ENCODE data around the gene ASB8. TPM values are rescaled to one million over a fixed set of nuclear protein-coding genes. Genes with fewer than 3 reads are reported as not detected.

ASB8 gene
- total and polyA plus RNA-seq, 9 of the 15 experiments (the other 6 are each of a cell fraction or from before 2014, with no cell fraction given), result 13.3 to 29.0 (median 19.6) TPM

- POLR2A ChIA-PET, result no interaction called here
- 77% methylated on average over 5 of the region's 5 CpGs for WGBS (ENCODE audit: insufficient coverage, low coverage, missing lambda C conversion rate)
- H3K27me3 ChIP-seq (ENCODE audit: control insufficient read depth in 2 of 2, insufficient read depth in 2 of 2, low read length in 2 of 2), result no peaks in the 10 kb centered on the region
- no peaks in the 10 kb centered on the region for H3K9me3 ChIP-seq (replicated peaks; ENCODE audit: control insufficient read depth, insufficient read depth, low read depth, low read length)
- in situ Hi-C loops (cut with MboI), result no loop called here
- intact Hi-C loops (cut with micrococcal nuclease), result no loop called here
- no peak overlapping the region for H3K27ac ChIP-seq (ENCODE audit: extremely low read depth, low read depth, low read length)
- H3K4me2 ChIP-seq (ENCODE audit: insufficient read depth, low read length), result no peak overlapping the region
- H3K79me2 ChIP-seq (ENCODE audit: control insufficient read depth, insufficient read depth, low read length), result no peaks in the 10 kb centered on the region
- no peak overlapping the region for H2AFZ ChIP-seq (ENCODE audit: low read depth, low read length)
- H3K4me1 ChIP-seq (replicated peaks in 1 of 2; ENCODE audit: control insufficient read depth in 2 of 2, insufficient read depth in 2 of 2, low read length in 2 of 2), result no peaks in the 10 kb centered on the region
- H3K36me3 ChIP-seq (ENCODE audit: control insufficient read depth, insufficient read depth, low read length), result peaks cover 67% of the 10 kb centered on the region; the same call in 2 of the 3 replicates
- CTCF ChIA-PET (ENCODE audit: low intra/inter-chr PET ratio), result no interaction called here
- BruUV-seq (replicated peaks), result no TSS peak
- ATAC-seq (no peak), DNase-seq (ENCODE audit: extremely low read depth in 1 of 4, low spot score in 3 of 4) (no peak), FAIRE-seq (no peak)
- H4K20me1 ChIP-seq (replicated peaks; ENCODE audit: control insufficient read depth, insufficient read depth, low read length), result no peaks in the 10 kb centered on the region
- no peak overlapping the region; a peak in 1 of 4 replicates for H3K9ac ChIP-seq (ENCODE audit: insufficient read depth in 1 of 2, low read depth in 2 of 2, low read length in 2 of 2)
- H3K9me1 ChIP-seq (ENCODE audit: control insufficient read depth, insufficient read depth, low read length), result no peaks in the 10 kb centered on the region
- H3K4me3 ChIP-seq, result no peak overlapping the region
- TF ChIP-seq ETS2 (tag; IDR thresholded peaks at IDR 0.05; ENCODE audit: borderline replicate concordance, poor library complexity, severe bottlenecking) (no peak), ATF2 (CRISPR knock-in tag; IDR thresholded peaks at IDR 0.05) (no peak), ZBTB40 (IDR thresholded peaks at IDR 0.05) (no peak), ZBTB40 (CRISPR knock-in tag; IDR thresholded peaks at IDR 0.05) (no peak), ZNF507 (tag; conservative IDR thresholded peaks at IDR 0.05) (no peak), SLC30A9 (CRISPR knock-in tag; IDR thresholded peaks at IDR 0.05) (no peak), ZFP1 (CRISPR knock-in tag; IDR thresholded peaks at IDR 0.05) (no peak), DACH1 (IDR thresholded peaks at IDR 0.05; ENCODE audit: partially characterized antibody) (no peak), TRIM25 (IDR thresholded peaks at IDR 0.05; ENCODE audit: borderline replicate concordance) (no peak), MECOM (CRISPR knock-in tag; IDR thresholded peaks at IDR 0.05) (no peak), NEUROD1 (IDR thresholded peaks at IDR 0.05; ENCODE audit: borderline replicate concordance, low read depth, low read length, partially characterized antibody) (no peak), U2AF2 (optimal IDR thresholded peaks at IDR 0.05; ENCODE audit: low read depth, low read length) (no peak)
Observed at GRCh38 chr12:48135027-48135426, 22.3 kb downstream of the ASB8 start.
